Uterus (tissue), 2 donors: Measurements from ENCODE around the gene PLA2G7.

ENCODE experiments used
- POLR2A ChIP-seq, 2 donors: fragments of 450-650 bp; IDR thresholded peaks; one replicate each; pipeline ENCODE4 v1.6.1; 2016; ENCODE audit warnings: antibody characterized with exemption in 2 of 2, mild to moderate bottlenecking in 1 of 2, moderate library complexity in 1 of 2
- TF ChIP-seq, protein P1 (sequence below), 4 experiments: fragments of 200-600 bp in 2 of 4; fragments of 450-650 bp in 2 of 4; sonication (generic) in 2 of 4; IDR thresholded peaks; one replicate each; pipeline ENCODE4 v1.5.1; 2016 to 2019; ENCODE audit warnings: antibody characterized with exemption in 4 of 4, mild to moderate bottlenecking in 2 of 4, moderate library complexity in 1 of 4

DNA sequence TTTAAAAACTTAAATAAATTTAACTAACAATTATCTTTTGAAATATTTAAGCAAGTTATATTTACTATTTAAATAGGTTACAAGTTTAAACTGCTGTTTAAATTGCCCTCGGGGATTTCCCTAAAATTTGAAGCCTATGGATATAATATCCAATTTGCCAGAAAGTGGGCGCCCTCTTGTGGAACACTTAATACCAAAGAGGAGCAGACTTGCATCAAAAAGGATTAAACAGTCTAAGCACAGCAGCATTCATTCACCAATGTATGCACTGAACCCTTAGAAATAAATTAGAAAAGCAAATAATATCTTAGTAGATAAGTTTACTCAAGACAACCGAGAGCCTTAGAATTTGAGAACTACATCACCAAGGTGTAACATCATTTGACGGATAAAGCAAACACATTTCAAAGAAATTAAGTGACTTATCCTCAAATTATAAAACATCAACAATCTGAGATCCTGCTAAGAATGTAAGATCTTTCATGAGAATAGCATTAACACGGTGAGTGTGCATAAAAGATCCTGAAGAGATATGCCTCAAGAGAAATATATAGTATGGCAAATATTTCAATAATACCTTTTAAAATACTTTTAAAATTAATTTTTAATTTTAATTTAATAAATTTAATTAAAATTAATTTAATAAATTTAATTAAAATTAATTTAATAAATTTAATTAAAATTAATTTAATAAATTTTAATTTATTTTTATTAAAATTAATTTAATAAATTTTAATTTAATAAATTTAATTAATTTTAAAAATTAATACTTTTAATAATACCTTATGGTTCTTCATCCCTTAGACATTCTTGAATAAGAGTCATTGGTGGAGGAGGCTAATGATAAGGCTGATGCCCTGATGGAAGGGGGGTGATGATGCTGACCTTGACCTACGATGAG, 46.6 kb upstream of the PLA2G7 start:
- TF ChIP-seq, protein P1, sequence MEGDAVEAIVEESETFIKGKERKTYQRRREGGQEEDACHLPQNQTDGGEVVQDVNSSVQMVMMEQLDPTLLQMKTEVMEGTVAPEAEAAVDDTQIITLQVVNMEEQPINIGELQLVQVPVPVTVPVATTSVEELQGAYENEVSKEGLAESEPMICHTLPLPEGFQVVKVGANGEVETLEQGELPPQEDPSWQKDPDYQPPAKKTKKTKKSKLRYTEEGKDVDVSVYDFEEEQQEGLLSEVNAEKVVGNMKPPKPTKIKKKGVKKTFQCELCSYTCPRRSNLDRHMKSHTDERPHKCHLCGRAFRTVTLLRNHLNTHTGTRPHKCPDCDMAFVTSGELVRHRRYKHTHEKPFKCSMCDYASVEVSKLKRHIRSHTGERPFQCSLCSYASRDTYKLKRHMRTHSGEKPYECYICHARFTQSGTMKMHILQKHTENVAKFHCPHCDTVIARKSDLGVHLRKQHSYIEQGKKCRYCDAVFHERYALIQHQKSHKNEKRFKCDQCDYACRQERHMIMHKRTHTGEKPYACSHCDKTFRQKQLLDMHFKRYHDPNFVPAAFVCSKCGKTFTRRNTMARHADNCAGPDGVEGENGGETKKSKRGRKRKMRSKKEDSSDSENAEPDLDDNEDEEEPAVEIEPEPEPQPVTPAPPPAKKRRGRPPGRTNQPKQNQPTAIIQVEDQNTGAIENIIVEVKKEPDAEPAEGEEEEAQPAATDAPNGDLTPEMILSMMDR (IDR thresholded peaks at IDR 0.05): peak; percentile 36 to 49 (median 43)
- no peak for TF ChIP-seq POLR2A (IDR thresholded peaks at IDR 0.05)
